ENCODE results near the gene HES6. TPM values are rescaled to one million over a fixed set of nuclear protein-coding genes. Genes with fewer than 3 reads are reported as not detected.

The HES6 gene
- total and polyA plus RNA-seq, 10 of the 15 experiments (the other 5 are each of a cell fraction or from before 2014, with no cell fraction given), result 0.11 to 1.7 (median 0.83) TPM

DNA sequence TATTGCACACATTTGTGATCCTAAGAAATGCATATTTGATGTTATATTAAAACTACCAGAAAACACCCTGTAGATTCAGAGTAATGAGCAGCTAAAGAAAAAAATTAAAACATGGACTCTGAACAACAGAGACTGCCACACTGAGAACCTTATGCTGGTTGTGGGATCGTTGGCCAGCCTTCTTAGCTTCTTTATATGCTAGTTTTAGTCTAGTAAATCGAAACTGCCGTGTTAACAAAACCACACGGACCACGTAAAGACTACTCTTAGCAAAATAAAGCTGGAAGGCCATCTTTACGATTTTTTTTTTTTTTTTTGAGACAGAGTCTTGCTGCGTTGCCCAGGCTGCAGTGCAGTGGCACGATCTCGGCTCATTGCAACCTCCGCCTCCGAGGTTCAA, 25.8 kb upstream of the HES6 start:
- Histone ChIP-seq H3K4me3 (no peak overlapping the region), H2AFZ (ENCODE audit: control insufficient read depth, low read depth, low read length) (no peak overlapping the region), H3K9ac (ENCODE audit: control insufficient read depth, insufficient read depth, low read length) (no peak overlapping the region), H3K79me2 (ENCODE audit: control insufficient read depth, insufficient read depth, low read length) (no peaks in the 10 kb centered on the region), H3K27me3 (replicated peaks in 1 of 2; ENCODE audit: control insufficient read depth in 2 of 2, insufficient read depth in 2 of 2, low read length in 1 of 2) (no peaks in the 10 kb centered on the region), H3K27ac (ENCODE audit: control insufficient read depth, insufficient read depth) (no peak overlapping the region), H3K4me2 (ENCODE audit: control insufficient read depth, insufficient read depth) (no peak overlapping the region), H3K36me3 (ENCODE audit: control insufficient read depth in 2 of 2, insufficient read depth in 2 of 2, low read length in 1 of 2) (peaks cover 7 to 36% of the 10 kb centered on the region in 2 experiments), H4K20me1 (ENCODE audit: control insufficient read depth, insufficient read depth) (no peaks in the 10 kb centered on the region), H3K9me3 (replicated peaks; ENCODE audit: control insufficient read depth, insufficient read depth, low read length) (no peaks in the 10 kb centered on the region), H3K4me1 (ENCODE audit: control insufficient read depth, insufficient read depth, low read length) (no peaks in the 10 kb centered on the region)
- in situ Hi-C loops (cut with MboI) (no loop called here), intact Hi-C loops (cut with micrococcal nuclease; ENCODE audit: unreplicated experiment) (no loop called here)
- FAIRE-seq (no peak), DNase-seq (ENCODE audit: low read depth, low spot score) (no peak), ATAC-seq (no peak)
- POLR2A ChIA-PET, result interaction anchor here (0.5 kb wide), 1 partner anchor 19 kb away, joined by 4 read pairs; no protein-coding TSS in a partner anchor
- BruUV-seq (replicated peaks), result no TSS peak
- CTCF ChIA-PET, result interaction anchor here (0.6 to 3.7 kb wide), 7 partner anchors 10 to 1144 kb away, joined by 3 to 27 read pairs (median 3); partner anchors contain the start of gene PER2
- RAD21 ChIA-PET (ENCODE audit: unreplicated experiment), result interaction anchor here (0.7 to 0.9 kb wide), 2 partner anchors 296 to 407 kb away, joined by 3 to 4 read pairs; no protein-coding TSS in a partner anchor
- SMC1A ChIA-PET (ENCODE audit: uncharacterized antibody, unreplicated experiment), result interaction anchor here (0.8 to 1.2 kb wide), 3 partner anchors 42 to 296 kb away, joined by 3 to 6 read pairs (median 3); no protein-coding TSS in a partner anchor
- WGBS (ENCODE audit: insufficient coverage, insufficient replicate concordance, low lambda C conversion rate, missing lambda C conversion rate), result 94% methylated on average over 10 of the region's 11 CpGs
- TF ChIP-seq, protein P1, sequence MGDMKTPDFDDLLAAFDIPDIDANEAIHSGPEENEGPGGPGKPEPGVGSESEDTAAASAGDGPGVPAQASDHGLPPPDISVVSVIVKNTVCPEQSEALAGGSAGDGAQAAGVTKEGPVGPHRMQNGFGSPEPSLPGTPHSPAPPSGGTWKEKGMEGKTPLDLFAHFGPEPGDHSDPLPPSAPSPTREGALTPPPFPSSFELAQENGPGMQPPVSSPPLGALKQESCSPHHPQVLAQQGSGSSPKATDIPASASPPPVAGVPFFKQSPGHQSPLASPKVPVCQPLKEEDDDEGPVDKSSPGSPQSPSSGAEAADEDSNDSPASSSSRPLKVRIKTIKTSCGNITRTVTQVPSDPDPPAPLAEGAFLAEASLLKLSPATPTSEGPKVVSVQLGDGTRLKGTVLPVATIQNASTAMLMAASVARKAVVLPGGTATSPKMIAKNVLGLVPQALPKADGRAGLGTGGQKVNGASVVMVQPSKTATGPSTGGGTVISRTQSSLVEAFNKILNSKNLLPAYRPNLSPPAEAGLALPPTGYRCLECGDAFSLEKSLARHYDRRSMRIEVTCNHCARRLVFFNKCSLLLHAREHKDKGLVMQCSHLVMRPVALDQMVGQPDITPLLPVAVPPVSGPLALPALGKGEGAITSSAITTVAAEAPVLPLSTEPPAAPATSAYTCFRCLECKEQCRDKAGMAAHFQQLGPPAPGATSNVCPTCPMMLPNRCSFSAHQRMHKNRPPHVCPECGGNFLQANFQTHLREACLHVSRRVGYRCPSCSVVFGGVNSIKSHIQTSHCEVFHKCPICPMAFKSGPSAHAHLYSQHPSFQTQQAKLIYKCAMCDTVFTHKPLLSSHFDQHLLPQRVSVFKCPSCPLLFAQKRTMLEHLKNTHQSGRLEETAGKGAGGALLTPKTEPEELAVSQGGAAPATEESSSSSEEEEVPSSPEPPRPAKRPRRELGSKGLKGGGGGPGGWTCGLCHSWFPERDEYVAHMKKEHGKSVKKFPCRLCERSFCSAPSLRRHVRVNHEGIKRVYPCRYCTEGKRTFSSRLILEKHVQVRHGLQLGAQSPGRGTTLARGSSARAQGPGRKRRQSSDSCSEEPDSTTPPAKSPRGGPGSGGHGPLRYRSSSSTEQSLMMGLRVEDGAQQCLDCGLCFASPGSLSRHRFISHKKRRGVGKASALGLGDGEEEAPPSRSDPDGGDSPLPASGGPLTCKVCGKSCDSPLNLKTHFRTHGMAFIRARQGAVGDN (IDR thresholded peaks at IDR 0.05), result no peak
- TF ChIP-seq, protein P2, sequence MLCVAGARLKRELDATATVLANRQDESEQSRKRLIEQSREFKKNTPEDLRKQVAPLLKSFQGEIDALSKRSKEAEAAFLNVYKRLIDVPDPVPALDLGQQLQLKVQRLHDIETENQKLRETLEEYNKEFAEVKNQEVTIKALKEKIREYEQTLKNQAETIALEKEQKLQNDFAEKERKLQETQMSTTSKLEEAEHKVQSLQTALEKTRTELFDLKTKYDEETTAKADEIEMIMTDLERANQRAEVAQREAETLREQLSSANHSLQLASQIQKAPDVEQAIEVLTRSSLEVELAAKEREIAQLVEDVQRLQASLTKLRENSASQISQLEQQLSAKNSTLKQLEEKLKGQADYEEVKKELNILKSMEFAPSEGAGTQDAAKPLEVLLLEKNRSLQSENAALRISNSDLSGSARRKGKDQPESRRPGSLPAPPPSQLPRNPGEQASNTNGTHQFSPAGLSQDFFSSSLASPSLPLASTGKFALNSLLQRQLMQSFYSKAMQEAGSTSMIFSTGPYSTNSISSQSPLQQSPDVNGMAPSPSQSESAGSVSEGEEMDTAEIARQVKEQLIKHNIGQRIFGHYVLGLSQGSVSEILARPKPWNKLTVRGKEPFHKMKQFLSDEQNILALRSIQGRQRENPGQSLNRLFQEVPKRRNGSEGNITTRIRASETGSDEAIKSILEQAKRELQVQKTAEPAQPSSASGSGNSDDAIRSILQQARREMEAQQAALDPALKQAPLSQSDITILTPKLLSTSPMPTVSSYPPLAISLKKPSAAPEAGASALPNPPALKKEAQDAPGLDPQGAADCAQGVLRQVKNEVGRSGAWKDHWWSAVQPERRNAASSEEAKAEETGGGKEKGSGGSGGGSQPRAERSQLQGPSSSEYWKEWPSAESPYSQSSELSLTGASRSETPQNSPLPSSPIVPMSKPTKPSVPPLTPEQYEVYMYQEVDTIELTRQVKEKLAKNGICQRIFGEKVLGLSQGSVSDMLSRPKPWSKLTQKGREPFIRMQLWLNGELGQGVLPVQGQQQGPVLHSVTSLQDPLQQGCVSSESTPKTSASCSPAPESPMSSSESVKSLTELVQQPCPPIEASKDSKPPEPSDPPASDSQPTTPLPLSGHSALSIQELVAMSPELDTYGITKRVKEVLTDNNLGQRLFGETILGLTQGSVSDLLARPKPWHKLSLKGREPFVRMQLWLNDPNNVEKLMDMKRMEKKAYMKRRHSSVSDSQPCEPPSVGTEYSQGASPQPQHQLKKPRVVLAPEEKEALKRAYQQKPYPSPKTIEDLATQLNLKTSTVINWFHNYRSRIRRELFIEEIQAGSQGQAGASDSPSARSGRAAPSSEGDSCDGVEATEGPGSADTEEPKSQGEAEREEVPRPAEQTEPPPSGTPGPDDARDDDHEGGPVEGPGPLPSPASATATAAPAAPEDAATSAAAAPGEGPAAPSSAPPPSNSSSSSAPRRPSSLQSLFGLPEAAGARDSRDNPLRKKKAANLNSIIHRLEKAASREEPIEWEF (IDR thresholded peaks at IDR 0.05; ENCODE audit: insufficient replicate concordance, low read depth, low read length), result no peak
- TF ChIP-seq CHD4 (IDR thresholded peaks at IDR 0.05), result no peak
- TF ChIP-seq ZNF24 (IDR thresholded peaks at IDR 0.05), result no peak
- TF ChIP-seq KDM1A (IDR thresholded peaks at IDR 0.05; ENCODE audit: borderline replicate concordance), result no peak
- TF ChIP-seq TBL1XR1 (IDR thresholded peaks at IDR 0.05; ENCODE audit: low read depth, low read length), result no peak
- no peak for TF ChIP-seq BRCA1 (IDR thresholded peaks at IDR 0.05; ENCODE audit: low read depth, low read length)
- TF ChIP-seq, protein P3, sequence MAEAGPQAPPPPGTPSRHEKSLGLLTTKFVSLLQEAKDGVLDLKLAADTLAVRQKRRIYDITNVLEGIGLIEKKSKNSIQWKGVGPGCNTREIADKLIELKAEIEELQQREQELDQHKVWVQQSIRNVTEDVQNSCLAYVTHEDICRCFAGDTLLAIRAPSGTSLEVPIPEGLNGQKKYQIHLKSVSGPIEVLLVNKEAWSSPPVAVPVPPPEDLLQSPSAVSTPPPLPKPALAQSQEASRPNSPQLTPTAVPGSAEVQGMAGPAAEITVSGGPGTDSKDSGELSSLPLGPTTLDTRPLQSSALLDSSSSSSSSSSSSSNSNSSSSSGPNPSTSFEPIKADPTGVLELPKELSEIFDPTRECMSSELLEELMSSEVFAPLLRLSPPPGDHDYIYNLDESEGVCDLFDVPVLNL (IDR thresholded peaks at IDR 0.05; ENCODE audit: low read depth, low read length), result no peak
- TF ChIP-seq BCL11A (IDR thresholded peaks at IDR 0.05; ENCODE audit: low read depth, low read length), result no peak
- TF ChIP-seq SRF (IDR thresholded peaks at IDR 0.05; ENCODE audit: low read depth in 2 of 2, low read length in 2 of 2), result no peak
- TF ChIP-seq MTA3 (IDR thresholded peaks at IDR 0.05; ENCODE audit: borderline replicate concordance, low read length), result no peak
- no peak for TF ChIP-seq BMI1 (IDR thresholded peaks at IDR 0.05; ENCODE audit: borderline replicate concordance)
- TF ChIP-seq ZZZ3 (IDR thresholded peaks at IDR 0.05; ENCODE audit: control insufficient read depth, insufficient read length, low read depth), result no peak
- TF ChIP-seq TCF7 (IDR thresholded peaks at IDR 0.05; ENCODE audit: borderline replicate concordance), result no peak
- no peak for TF ChIP-seq MXI1 (IDR thresholded peaks at IDR 0.05; ENCODE audit: low read depth, low read length)
- TF ChIP-seq ZNF207 (IDR thresholded peaks at IDR 0.05; ENCODE audit: borderline replicate concordance), result no peak

Data from GM12878 (cell line).